Activated gamma-delta T cell (primary cell): ENCODE data around the gene CHST12.
A peak's percentile ranks its signal among the peaks of the same experiment; 100 is the strongest.
"Not testable (repeated sequence)": the region's sequence is repeated elsewhere in the genome, so short reads cannot be mapped to it uniquely, and the experiment has no call there.

Source experiments
- DNase-seq: peaks from one replicate; lab custom pipeline; 2025; lab: John Stamatoyannopoulos, UW
- total RNA-seq, 2 donors: gene quantifications; one replicate each; lab custom pipeline; 2026; lab: John Stamatoyannopoulos, UW

The CHST12 gene
- total RNA-seq = 60.2 to 94.9 reads per million in 2 donors

GRCh38 chr7:2403014-2403717 lies at the start of gene CHST12:
CHST12 (plus strand) TSS chr7:2403611; CDS start chr7:2432640, 29,029 bp downstream.
- DNase-seq = peak; percentile 93

- peak; percentile 81 for DNase-seq
Observed at GRCh38 chr7:2353936-2354185, 49.5 kb upstream of the CHST12 start.

GRCh38 chr7:2354186-2354938 lies 49.0 kb upstream of the CHST12 start, which contains the start of gene EIF3B:
EIF3B (plus strand) TSS chr7:2354827; CDS start chr7:2354922, 95 bp downstream.
- peak; percentile 83 for DNase-seq

GRCh38 chr7:2354939-2355704 lies 48.3 kb upstream of the CHST12 start:
- no peak for DNase-seq

- no peak for DNase-seq
Observed at GRCh38 chr7:2355705-2356008, 47.8 kb upstream of the CHST12 start.

- DNase-seq = no peak
Observed at GRCh38 chr7:2357165-2357564, 46.2 kb upstream of the CHST12 start.

- no peak for DNase-seq
Observed at GRCh38 chr7:2357571-2357970, 45.8 kb upstream of the CHST12 start.

GRCh38 chr7:2358968-2359527 lies 44.4 kb upstream of the CHST12 start:
- no peak for DNase-seq

GRCh38 chr7:2359610-2360009 lies 43.8 kb upstream of the CHST12 start:
- no peak for DNase-seq

- DNase-seq = no peak
Observed at GRCh38 chr7:2360796-2361195, 42.6 kb upstream of the CHST12 start.

GRCh38 chr7:2362385-2363088 lies 40.9 kb upstream of the CHST12 start:
- no peak for DNase-seq

GRCh38 chr7:2369139-2369538 lies 34.3 kb upstream of the CHST12 start:
- no peak for DNase-seq

GRCh38 chr7:2371329-2371728 lies 32.1 kb upstream of the CHST12 start:
- no peak for DNase-seq

- DNase-seq = no peak
Observed at GRCh38 chr7:2372724-2373123, 30.7 kb upstream of the CHST12 start.

GRCh38 chr7:2373124-2373556 lies 30.3 kb upstream of the CHST12 start:
- no peak for DNase-seq

- no peak for DNase-seq
Observed at GRCh38 chr7:2373646-2374045, 29.8 kb upstream of the CHST12 start.

- DNase-seq = no peak
Observed at GRCh38 chr7:2374401-2374800, 29.0 kb upstream of the CHST12 start.

- DNase-seq = no peak
Observed at GRCh38 chr7:2374830-2375728, 28.3 kb upstream of the CHST12 start.

GRCh38 chr7:2376351-2377154 lies 26.9 kb upstream of the CHST12 start:
- no peak for DNase-seq

GRCh38 chr7:2377492-2377891 lies 25.9 kb upstream of the CHST12 start:
- DNase-seq = not testable (repeated sequence)
